ENCODE measurements around the gene CFAP45. TPM values are rescaled to one million over a fixed set of nuclear protein-coding genes. Genes with fewer than 3 reads are reported as not detected.

Gene CFAP45
- total and polyA plus RNA-seq, 8 donors: 0.30 to 1.0 (median 0.52) TPM; not detected in 4

DNA sequence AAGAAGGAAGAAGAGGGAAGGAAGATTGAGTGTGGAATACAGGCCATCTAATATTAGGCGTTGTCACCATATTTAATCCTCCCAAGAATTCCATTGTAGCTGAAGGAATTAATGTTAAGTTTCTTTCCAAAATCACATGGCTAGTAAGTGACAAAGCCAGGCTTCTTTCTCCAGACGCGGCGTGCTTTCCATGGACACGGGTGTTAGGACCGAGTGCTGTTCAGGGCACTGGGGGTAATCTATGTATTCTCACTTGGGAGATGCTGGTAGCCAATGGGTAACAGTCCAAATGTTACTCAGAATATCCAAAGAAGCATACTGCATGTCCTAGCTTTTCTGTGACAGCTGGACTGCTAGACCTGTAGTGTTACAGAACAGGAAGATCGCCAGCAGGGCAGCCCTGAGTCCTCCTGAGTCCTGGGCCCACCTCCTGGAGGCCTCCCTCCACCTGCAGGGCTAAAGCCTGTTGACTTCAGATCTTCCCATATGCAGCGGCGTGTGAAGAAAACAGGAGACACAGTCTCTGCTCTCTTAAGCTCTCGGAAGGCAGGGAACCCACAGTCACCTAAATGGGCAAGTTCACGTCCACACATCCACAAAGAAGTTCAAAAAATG lies 40.1 kb upstream of the CFAP45 start:
- H3K9me3 ChIP-seq: no peaks in the 10 kb centered on the region
- intact Hi-C loops (cut with DNase I; ENCODE audit: low total_unique reads): loop anchor here (5.0 kb wide), 1 partner anchor 62 kb away; no protein-coding TSS in a partner anchor
- peaks cover 0 to 54% (median 3%) of the 10 kb centered on the region in 3 donors for H3K27me3 ChIP-seq
- peaks cover 14 to 41% (median 24%) of the 10 kb centered on the region in 4 donors for H3K4me1 ChIP-seq
- no peaks in the 10 kb centered on the region for H3K36me3 ChIP-seq
- WGBS, 5 donors: 85 to 97% (median 92%) methylated on average over 10 to 11 of the region's 11 CpGs
- no peak for TF ChIP-seq CTCF (IDR thresholded peaks at IDR 0.05)
- no peak for TF ChIP-seq POLR2AphosphoS5 (IDR thresholded peaks at IDR 0.05)
- TF ChIP-seq EP300 (IDR thresholded peaks at IDR 0.05): no peak
- TF ChIP-seq POLR2A (IDR thresholded peaks at IDR 0.05): no peak
- H3K4me3 ChIP-seq: no peak overlapping the region
- H3K27ac ChIP-seq: peak overlapping the region in 4 of 5 donors; percentile 15 to 74 (median 54)
- DNase-seq: no peak

DNA sequence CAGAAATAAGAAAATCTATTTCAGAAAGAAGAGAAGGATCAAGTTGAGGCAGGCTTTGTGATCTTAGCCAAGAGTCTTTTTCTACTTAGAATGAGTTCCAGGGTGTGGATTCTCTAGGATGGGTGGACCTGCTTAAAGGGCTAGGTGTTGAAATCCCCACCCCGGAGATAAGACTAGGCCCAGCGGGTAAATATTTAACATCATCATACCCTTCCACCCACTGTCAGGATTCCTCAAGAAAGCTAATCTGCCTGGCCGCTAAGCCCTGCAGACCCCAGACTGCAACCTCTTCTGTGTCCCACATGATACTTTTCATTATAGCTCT lies 39.7 kb upstream of the CFAP45 start:
- intact Hi-C loops (cut with DNase I; ENCODE audit: low total_unique reads): loop anchor here (5.0 kb wide), 1 partner anchor 63 kb away; no protein-coding TSS in a partner anchor
- Histone ChIP-seq H3K4me3 (no peak overlapping the region), H3K27me3 (peaks cover 0 to 49% (median 0%) of the 10 kb centered on the region in 3 donors), H3K4me1 (peaks cover 12 to 36% (median 22%) of the 10 kb centered on the region in 4 donors), H3K36me3 (no peaks in the 10 kb centered on the region), H3K27ac (peak overlapping the region in 3 of 5 donors; percentile 54 to 74 (median 64)), H3K9me3 (no peaks in the 10 kb centered on the region)
- TF ChIP-seq EP300 (IDR thresholded peaks at IDR 0.05) (no peak), CTCF (IDR thresholded peaks at IDR 0.05) (no peak), POLR2A (IDR thresholded peaks at IDR 0.05) (no peak), POLR2AphosphoS5 (IDR thresholded peaks at IDR 0.05) (no peak)
- WGBS, 5 donors: 44 to 74% (median 49%) methylated on average over 3 of the region's 3 CpGs
- DNase-seq: no peak

DNA sequence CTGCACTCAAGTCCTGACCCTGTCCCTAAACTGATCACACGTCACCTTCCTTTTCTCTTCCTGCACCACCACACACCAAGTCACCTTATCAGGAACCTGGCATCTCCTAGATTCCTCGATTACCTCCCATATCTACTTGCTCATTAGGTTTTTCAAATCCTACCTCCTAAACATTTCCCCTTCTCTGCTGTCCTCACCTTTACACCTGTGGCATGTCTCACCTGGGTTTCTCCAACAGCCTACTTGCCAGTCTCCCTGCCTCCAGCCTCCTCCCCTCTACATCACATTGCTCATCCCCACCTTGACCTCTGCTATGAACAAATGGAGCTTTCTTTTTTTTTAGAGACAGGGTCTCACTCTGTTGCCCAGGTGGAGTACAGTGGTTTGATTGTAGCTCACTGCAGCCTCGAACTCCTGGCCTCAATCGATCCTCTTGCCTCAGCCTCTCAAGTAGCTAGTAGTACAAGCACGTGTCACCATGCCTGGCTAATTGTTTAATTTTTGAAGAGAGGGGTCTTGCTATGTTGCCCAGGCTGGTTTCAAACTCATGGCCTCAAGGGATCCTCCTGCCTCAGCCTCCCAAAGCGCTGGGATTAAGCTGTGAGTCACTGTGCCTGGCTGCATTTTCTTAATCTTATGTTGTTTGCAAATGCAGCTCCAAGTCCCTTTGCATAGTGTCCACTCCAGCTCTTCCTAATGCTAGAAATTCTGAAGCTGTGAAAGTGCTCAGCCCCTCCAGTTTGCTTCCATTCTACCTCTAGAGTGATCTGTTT lies 39.1 kb upstream of the CFAP45 start:
- Histone ChIP-seq H3K27ac (peak overlapping the region in 4 of 5 donors; percentile 54 to 80 (median 69)), H3K4me3 (no peak overlapping the region), H3K4me1 (peaks cover 12 to 35% (median 22%) of the 10 kb centered on the region in 4 donors), H3K27me3 (peaks cover 0 to 43% (median 0%) of the 10 kb centered on the region in 3 donors), H3K36me3 (no peaks in the 10 kb centered on the region), H3K9me3 (no peaks in the 10 kb centered on the region)
- intact Hi-C loops (cut with DNase I; ENCODE audit: low total_unique reads): no loop called here
- DNase-seq: no peak
- TF ChIP-seq CTCF (IDR thresholded peaks at IDR 0.05) (no peak), POLR2AphosphoS5 (IDR thresholded peaks at IDR 0.05) (no peak), EP300 (IDR thresholded peaks at IDR 0.05) (no peak), POLR2A (IDR thresholded peaks at IDR 0.05) (no peak)
- WGBS, 5 donors: 71 to 88% (median 77%) methylated on average over 6 of the region's 6 CpGs

- TF ChIP-seq POLR2AphosphoS5 (IDR thresholded peaks at IDR 0.05) (no peak), CTCF (IDR thresholded peaks at IDR 0.05) (no peak), EP300 (IDR thresholded peaks at IDR 0.05) (no peak), POLR2A (IDR thresholded peaks at IDR 0.05) (no peak)
- Histone ChIP-seq H3K4me3 (no peak overlapping the region), H3K27me3 (peaks cover 0 to 36% (median 0%) of the 10 kb centered on the region in 3 donors), H3K36me3 (no peaks in the 10 kb centered on the region), H3K9me3 (no peaks in the 10 kb centered on the region), H3K4me1 (peaks cover 12 to 35% (median 22%) of the 10 kb centered on the region in 4 donors), H3K27ac (peak overlapping the region; percentile 21 to 74 (median 62))
- intact Hi-C loops (cut with DNase I; ENCODE audit: low total_unique reads): no loop called here
- WGBS, 5 donors: 30 to 50% (median 41%) methylated on average over 7 of the region's 7 CpGs
- peak in 1 of 2 donors; percentile 56 for DNase-seq
These were observed 38.4 kb upstream of the CFAP45 start for GRCh38 chr1:159938211-159938852.
